ENCODE results near the gene LRIG3.

- TF ChIP-seq CTCF (IDR thresholded peaks at IDR 0.05) = no peak
- no peak for TF ChIP-seq POLR2A (IDR thresholded peaks at IDR 0.05)
These were observed 12.7 kb upstream of the LRIG3 start for GRCh38 chr12:58932806-58933681.
